Progenitor cell of endocrine pancreas (in vitro differentiated cells): ENCODE results near the gene RARRES1. TPM values are rescaled to one million over a fixed set of nuclear protein-coding genes. Genes with fewer than 3 reads are reported as not detected.

Source experiments
- DNase-seq: peaks from one replicate; pipeline ENCODE4 v3.0.0; 2021; ENCODE audit warnings: low spot score; ENCODE audit not compliant: unreplicated experiment
- H3K27ac Mint-ChIP-seq: 2 replicates; pipeline ENCODE4 v1.8.0; 2021; ENCODE audit warnings: mild to moderate bottlenecking, moderate library complexity, mixed read lengths
- H3K27me3 Mint-ChIP-seq: 2 replicates; pipeline ENCODE4 v1.8.0; 2021; ENCODE audit warnings: mixed read lengths
- H3K36me3 Mint-ChIP-seq: 2 replicates; pipeline ENCODE4 v1.8.0; 2022; ENCODE audit warnings: mixed read lengths; ENCODE audit not compliant: insufficient read depth
- H3K4me1 Mint-ChIP-seq: 2 replicates; pipeline ENCODE4 v1.8.0; 2021; ENCODE audit warnings: low read depth, mixed read lengths
- H3K4me3 Mint-ChIP-seq: 2 replicates; pipeline ENCODE4 v1.8.0; 2021; ENCODE audit warnings: low read depth, mild to moderate bottlenecking, moderate library complexity, mixed read lengths
- H3K9me3 Mint-ChIP-seq: 2 replicates; pipeline ENCODE4 v1.8.0; 2021; ENCODE audit warnings: low read depth, mixed read lengths
- total RNA-seq: library from RNA; stranded (reverse); gene quantifications from 2 replicates; pipeline ENCODE4 v1.2.1, GENCODE V29; 2021
- TF ChIP-seq, protein P1 (sequence below): fragments of 200-600 bp; sonication (generic); IDR thresholded peaks from one replicate; pipeline ENCODE4 v1.5.0; 2021; ENCODE audit warnings: antibody characterized with exemption, mild to moderate bottlenecking; ENCODE audit not compliant: unreplicated experiment

RARRES1 gene
- total RNA-seq, 1 donor from 2014 or later, result 3.3 TPM

DNA sequence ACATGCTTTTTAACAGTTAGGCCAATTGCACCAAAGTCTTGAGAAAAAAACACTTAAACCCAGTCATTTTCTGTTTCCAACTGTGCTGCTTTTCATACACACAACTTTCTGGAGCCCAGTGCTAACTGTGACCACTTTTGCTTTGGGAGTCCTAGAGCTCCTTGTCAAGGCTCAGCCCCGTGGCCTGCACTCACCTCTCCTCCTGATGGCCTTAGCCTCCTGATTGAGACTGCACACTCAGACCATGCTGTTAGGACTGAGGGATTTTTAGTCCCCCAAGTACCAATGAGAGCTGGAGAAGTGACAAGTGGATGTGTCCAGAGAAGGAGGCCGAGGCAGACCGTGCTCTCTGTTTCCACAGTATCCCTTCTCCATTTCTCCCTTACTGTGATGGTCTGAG lies 15.2 kb upstream of the RARRES1 start:
- no peak for DNase-seq
- Mint-ChIP-seq H3K27me3 (no peaks in the 10 kb centered on the region), H3K27ac (no peak overlapping the region), H3K4me3 (no peak overlapping the region), H3K36me3 (peaks cover 10% of the 10 kb centered on the region), H3K4me1 (no peaks in the 10 kb centered on the region), H3K9me3 (no peaks in the 10 kb centered on the region)
- TF ChIP-seq, protein P1, sequence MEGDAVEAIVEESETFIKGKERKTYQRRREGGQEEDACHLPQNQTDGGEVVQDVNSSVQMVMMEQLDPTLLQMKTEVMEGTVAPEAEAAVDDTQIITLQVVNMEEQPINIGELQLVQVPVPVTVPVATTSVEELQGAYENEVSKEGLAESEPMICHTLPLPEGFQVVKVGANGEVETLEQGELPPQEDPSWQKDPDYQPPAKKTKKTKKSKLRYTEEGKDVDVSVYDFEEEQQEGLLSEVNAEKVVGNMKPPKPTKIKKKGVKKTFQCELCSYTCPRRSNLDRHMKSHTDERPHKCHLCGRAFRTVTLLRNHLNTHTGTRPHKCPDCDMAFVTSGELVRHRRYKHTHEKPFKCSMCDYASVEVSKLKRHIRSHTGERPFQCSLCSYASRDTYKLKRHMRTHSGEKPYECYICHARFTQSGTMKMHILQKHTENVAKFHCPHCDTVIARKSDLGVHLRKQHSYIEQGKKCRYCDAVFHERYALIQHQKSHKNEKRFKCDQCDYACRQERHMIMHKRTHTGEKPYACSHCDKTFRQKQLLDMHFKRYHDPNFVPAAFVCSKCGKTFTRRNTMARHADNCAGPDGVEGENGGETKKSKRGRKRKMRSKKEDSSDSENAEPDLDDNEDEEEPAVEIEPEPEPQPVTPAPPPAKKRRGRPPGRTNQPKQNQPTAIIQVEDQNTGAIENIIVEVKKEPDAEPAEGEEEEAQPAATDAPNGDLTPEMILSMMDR, result no peak

DNA sequence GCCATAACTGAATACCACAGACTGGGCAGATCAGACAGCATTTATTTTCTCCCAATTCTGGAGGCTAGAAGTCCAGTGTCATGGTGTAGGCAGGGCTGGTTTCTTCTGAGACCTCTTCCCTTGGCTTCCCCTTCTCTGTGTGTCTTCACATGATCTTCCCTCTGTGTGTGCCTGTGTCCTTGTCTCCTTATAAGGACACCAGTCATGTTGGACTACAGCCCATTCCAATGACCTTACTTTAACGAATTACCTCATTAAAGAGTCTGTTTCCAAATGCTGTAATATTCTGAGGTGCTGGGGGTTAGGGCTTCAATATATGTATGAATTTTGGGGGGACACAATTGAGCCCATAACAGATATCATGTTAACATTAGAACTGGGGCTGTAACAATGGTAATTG lies 13.3 kb upstream of the RARRES1 start:
- H3K9me3 Mint-ChIP-seq, result no peaks in the 10 kb centered on the region
- H3K27me3 Mint-ChIP-seq, result no peaks in the 10 kb centered on the region
- TF ChIP-seq, protein P1, result no peak
- no peaks in the 10 kb centered on the region for H3K4me1 Mint-ChIP-seq
- no peak for DNase-seq
- H3K4me3 Mint-ChIP-seq, result no peak overlapping the region
- H3K36me3 Mint-ChIP-seq, result peaks cover 10% of the 10 kb centered on the region
- no peak overlapping the region for H3K27ac Mint-ChIP-seq

DNA sequence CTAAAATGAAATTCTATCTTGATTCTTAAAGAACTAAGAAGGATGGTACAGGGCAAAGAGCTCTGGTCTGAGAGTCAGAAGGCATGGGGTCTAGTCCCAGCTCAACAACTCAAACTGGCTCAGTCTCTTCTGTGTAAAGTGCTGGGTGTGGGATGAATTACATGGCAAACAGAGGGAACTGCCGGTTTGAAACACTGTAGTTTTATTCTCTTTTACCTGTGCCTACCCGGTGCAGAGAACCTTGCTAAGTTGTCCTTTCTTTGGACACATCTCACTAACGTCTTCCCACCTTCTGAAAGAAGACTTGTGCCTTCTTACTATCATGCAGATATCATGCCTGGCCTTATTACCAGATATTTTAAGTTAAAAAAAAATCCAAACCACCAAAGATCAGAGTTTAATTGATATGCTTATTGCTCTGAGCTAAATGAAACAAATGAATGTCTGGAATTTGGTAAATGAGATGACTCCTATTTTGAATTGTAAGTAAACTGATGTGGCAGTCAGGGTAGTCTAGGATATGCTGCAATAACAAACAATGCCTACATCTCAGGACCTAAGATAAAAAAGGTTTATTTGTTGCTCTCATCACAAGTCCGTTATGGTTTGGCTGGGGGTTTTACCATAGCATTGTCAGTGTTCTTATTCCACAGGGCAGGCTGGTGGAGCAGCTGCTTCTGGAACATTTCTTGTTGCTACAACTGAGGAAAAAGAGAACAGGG lies 12.5 kb upstream of the RARRES1 start:
- Mint-ChIP-seq H3K36me3 (peaks cover 10% of the 10 kb centered on the region), H3K9me3 (no peaks in the 10 kb centered on the region), H3K27me3 (no peaks in the 10 kb centered on the region), H3K27ac (no peak overlapping the region), H3K4me1 (no peaks in the 10 kb centered on the region), H3K4me3 (no peak overlapping the region)
- DNase-seq, result no peak
- TF ChIP-seq, protein P1, result no peak

DNA sequence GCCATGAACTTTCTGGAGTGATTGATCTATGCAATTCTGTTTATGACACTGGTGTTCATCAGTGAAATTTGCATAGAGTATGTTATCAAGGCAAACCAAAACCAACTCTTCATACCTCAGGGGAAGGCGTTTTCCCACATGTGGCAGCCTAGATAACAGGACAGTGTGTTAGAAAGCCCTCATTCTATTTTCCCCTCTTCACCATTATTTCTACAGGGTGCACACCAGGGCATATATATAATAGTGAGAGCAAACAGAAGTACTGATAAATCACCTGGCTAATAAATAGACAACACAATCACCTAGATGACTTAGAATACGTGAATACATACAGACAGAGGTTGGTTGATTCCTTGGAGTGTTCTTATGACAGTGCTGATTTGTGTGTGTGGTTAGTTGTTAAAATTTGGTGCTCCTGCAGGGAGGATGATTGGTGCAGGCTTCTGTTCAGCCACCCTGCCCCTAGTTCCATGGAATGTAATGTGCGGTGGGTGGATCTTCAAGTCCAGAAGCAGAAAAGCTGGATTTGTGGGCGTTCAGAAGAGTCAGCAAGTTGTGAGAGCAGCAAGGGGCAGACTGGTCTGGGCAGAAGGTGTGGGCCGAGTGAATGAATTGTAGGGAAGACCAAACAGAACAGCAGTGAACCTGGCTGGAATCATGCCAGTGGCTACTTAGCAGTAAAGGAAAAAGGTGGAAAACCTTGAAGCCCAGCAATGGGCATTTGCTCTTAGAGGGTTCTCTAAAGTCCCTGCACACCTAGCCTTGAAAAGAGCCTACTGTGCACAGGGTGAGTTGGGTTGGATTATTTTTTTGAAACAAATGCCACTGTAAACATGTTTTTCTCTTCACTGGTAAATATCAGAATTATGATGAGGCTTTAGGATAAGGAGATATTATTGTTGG lies 11.7 kb upstream of the RARRES1 start:
- Mint-ChIP-seq H3K4me3 (no peak overlapping the region), H3K27me3 (no peaks in the 10 kb centered on the region)

More for the DNA sequence above, 11.7 kb upstream of the RARRES1 start:
- peaks cover 9% of the 10 kb centered on the region for H3K36me3 Mint-ChIP-seq
- H3K27ac Mint-ChIP-seq, result no peak overlapping the region
- TF ChIP-seq, protein P1, result no peak
- H3K9me3 Mint-ChIP-seq, result no peaks in the 10 kb centered on the region
- DNase-seq, result no peak
- no peaks in the 10 kb centered on the region for H3K4me1 Mint-ChIP-seq
